Forelimb muscle (tissue), 1 donor: ENCODE data around the gene GRIP2. TPM values are rescaled to one million over a fixed set of nuclear protein-coding genes. Genes with fewer than 3 reads are reported as not detected.

Experiments used
- DNase-seq: peaks from one replicate; pipeline ENCODE4 v3.0.0-alpha.2; 2013; ENCODE audit warnings: low read depth
- polyA plus RNA-seq: library from polyadenylated mRNA; unstranded; fragments of 120-200 nt; gene quantifications from one replicate; pipeline ENCODE4 v1.2.1, GENCODE V29; 2013; ENCODE audit not compliant: insufficient read length

GRIP2 gene
- polyA plus RNA-seq, 1 donor, result 29.3 TPM

DNA sequence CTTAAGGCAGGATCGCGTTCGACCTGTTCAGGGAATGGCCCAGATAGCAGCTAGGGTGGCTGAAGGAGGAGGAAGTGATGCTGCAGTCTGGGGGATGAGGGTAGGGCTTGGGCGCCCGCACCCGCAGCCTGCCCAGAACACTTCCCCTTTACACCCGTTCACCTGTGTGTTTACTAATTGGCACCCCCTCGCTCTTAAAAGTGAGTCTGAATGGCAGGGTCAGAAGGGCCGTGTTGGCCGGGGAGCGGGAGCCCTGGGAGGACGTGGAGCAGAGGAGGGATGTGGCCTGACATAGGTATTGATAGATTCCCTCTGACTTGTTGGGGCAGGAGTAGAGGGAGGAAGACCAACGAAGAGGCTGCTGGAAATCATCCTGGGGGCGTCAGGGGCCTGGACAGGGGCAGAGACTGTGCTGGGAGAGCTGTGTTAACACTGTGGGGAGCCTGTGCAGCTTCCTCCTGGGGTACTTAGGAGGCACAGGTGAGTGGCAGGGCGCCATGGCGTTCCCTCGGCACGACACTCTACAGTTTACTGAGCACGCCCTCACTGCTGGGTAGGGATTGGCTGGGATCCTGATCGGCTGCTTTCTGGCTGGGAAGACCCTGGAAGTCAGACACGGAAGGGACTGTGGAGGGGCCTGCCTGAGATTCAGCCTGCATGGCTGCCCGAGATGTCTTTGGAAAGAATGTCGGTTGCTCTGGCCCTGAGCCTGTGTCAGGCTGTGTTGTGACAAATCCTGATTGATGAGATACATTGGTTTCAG is 86.1 kb downstream of the GRIP2 start:
- DNase-seq, result no peak

DNA sequence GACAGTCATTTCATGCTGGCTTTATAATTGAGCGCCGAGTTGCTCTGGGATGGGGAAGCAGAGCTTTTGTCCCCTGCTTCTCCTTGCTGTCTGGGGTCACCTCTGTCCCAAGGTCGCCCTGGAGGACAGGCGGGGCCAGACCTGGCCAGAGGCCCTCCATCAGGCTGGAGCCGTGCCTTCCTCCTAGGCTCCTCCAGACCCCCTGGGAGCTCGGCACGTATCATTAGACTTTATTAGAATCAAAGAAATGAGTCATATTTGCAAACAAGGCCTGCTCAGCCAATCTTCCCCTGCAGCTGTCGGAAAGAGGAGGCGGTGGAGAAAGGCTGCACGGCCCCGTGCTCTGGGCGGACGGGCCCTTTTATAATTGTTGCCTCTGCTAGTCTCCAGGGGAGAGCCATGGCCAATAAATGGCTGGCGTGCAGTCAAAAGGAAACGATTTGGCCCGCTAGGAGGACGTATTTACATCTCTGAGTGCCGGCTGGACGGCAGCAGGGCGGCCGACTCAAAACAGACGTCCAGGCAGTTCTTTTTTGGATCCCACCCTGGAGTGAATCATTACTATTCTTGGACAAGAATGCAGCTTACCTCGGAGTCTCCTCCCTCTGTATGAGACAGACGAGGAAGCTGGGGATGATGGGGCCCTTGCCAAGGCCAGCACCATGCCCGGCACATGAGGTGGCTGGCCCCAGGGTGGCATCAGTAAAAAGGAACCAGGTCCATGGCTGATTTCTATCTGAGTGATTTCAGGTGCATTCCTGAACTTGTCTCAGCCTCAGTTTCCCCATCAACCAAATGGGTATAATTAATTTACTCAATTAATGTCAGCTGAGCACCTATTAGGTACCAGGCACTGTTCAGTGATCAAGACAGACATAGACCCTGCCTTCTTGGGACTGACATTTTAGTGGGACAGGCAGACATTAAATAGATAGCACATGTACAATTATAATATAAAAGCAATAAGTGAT is 87.1 kb downstream of the GRIP2 start:
- peak; percentile 93 for DNase-seq

DNA sequence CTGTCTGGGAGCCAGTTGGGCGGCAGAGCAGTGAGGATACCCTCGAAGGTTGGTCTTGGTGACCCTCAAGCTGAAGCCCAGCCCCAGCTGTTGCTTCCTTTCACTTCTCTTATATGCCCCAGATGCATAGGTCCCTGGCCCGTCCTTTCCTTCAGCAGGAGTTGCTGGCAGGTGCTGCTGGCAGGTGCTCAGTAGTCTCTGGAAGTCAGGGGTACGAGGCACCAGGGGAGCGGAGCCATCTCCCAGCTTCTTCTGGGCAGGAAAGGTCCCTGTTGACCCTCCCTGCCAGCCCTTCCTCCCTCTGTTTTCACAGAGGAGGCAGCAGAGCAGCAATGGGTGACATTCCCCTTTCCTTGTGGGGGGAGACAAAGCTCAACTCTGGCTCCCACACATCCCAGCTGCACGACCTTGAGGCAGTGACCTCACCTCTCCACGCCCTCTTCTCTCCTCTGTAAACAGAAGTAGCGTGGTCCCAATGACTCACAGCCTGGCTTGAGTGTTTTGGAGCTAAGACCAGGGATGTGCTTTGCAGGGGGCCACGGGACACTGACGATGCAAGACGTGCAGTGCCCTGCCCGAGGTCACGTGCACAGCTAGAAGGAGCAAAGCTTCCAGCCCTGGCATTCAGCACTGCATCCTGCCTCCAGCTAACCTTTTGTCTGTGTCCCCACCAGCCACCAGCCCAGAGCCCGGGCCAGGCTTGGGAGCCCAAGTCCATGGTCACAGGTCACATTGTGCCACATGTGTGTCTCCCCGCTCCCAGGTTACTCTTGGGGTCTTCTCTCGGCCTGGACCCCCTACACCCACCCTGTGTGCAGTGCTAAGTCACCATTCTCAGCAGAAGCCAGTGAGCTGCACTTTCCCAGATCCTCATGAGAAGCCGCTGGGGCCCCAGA is 88.0 kb downstream of the GRIP2 start:
- peak; percentile 75 for DNase-seq

DNA sequence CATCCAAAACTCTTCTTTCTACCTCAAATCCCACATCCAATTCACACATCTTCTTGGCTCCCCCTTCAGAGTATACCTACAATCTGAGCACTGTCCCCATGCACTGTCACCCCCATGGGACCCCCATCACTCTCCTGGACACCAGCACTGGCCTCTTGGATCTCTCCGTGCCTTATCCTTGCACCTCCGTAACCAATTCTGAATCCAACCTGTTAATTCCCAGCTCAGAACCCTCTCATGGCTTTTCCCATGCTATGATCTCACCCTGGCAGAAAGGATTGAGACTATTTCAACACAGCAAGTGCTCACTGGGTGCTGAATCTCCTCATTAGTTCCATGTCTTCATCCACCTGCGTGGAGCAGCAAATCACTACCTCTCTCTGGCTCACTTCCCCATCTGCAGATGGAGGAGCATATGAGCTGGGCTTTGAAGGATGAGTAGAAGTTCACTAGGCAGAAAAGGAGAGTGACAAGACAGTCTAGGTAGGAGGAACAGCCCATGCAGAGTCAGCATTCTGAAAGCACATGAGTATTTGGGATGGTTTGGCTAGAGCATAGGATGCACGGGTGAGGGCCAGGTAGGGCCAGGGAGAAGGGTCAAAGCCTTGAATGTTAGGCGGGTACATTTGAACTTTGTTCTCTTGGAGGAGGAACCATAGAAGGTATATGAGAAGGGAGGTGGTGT is 89.1 kb downstream of the GRIP2 start:
- DNase-seq, result no peak

DNA sequence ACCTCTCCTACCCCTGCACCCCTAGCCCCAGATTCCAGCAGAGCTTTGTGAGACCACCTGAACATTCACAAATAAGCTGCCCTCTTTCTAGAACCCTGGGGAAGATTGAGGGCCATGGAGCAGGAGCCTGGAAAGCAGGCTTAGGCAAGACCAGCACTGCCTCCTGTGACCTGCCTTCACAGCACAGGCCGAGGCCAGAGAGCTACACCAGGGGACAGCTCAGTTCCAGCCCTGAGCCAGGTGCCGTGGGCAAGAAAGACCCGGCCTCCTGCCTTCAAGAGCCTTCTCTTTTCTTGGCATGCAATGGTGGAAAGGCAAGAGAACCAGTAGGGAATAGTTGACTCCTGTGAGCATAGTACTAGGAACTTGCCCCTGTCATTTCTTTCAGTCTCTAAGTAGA is 89.6 kb downstream of the GRIP2 start:
- no peak for DNase-seq

DNA sequence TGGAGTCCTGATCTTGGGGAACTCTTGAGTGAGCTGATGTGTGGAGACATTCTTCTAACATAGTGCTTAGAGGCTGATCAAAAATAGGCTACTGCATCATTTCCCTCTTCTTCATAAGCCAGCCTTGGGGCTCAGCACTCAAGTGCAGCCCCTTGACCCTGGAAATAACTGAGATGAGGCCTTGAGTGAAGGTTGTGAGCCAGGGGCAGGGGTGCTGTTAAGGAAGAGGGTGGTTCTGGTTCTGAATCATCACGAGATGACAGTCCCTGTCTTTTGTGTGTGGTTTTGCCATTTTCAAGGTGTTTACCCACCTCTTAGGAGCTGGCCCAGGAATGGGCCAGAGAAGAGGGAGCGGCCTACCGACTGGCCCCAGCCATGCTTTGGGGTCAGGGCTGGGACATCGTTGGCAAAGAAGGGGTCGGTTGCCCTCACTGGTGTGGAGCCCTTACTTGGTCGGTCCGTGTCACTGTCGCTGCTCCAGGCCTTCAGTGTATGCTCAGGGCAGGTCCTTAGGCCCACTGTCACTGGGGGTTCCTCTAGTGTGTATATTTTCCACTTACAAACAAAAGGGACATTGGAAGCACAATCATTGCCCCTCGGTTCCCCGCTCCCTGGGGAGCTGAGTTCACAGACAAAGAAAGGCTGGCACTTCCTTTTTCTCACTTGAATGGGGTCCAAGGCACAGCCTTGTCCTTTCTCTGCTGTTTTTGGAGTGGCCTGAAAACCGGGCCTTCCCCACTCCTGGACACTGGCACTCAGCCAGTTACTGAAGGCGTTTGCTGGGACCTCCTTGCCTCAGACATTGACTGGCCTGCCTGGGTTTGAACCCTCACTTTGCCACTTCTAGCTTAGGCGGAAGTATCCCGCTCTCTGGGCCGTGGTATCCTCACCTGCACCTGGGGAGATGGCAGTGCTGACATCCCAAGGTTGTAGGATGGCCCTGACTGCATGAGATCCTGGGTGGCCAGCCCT is 91.1 kb downstream of the GRIP2 start:
- no peak for DNase-seq

DNA sequence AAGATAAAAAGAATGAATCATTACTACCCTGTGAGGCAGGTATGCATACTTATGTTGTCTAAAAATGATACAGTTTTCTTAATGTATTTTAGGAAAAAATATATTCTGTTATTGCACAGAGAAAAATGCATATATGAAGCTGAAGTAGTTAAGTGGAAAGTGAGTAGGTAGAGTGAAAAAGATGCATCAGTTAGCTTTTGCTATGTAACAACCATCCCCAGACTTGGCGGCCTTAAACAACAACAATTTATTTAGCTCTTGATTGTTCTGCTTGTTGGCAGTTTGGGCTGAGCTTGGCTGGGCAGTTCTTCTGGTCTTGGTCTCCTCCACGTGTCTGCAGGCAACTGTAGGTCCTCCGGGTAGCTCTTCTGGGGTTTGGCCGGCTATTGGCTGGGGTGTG is 92.1 kb downstream of the GRIP2 start:
- no peak for DNase-seq

DNA sequence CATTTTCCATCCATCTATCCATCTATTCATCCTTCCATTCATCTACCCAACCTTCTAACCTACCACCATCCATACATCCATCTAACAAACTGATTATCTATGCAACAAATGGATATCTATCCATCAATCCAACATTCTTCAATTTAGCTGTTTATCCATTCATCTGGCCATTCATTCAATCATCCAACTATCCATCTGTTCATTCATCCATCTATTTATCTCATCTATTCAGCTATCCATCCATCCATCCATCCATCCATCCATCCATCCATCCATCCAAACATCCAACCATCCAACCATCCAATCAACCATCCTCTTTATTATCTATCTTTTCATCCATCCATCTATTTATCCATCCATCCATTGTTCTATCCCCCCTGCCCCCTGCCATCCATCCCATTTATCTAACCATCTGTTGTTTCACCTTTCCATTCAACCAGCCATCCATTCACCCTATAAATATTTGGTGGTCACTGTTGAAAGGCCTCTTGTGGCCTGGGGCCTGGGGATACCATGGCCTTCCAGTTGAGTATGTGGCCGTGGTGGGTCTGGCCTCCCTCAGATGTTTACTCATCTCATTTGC is 93.1 kb downstream of the GRIP2 start:
- DNase-seq, result no peak

DNA sequence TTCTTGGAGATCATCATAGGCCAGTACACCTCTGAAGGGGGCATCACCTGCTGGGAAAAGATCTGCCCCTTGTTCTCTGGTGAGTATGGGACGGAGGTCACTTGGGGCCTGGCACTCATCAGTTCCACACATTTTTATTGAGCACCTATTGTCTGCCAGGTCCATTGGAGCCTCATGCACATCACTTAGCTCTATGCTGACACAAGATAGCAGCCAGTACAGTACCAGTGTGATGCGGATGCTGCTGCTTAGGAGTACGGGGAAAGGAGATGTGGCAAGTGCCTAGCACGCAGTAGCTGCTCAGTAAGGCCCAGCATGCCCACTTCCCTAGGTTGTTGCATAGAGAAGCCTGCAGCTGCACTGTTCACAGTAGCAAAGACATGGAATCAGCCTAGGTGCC is 94.4 kb downstream of the GRIP2 start:
- DNase-seq, result no peak

DNA sequence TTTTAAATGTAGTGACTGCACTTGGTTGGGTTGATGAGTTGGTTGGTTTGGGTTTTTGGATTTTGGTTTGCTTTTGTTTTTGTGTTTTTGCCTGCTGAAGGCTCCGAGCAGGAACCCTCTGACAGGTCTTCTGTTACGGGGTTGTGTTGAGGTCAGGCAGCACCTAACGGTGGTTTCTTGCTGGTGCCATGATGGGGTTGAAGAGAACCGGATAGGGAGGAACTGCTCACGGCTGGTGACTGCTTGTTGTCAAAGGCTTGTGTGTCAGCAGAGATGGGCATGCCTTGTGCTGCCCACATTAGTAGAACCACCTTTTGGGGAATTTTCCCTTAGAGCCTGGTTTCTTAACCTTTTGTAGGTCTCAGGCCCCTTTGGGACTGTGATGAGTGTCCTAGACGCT is 95.8 kb downstream of the GRIP2 start:
- no peak for DNase-seq

DNA sequence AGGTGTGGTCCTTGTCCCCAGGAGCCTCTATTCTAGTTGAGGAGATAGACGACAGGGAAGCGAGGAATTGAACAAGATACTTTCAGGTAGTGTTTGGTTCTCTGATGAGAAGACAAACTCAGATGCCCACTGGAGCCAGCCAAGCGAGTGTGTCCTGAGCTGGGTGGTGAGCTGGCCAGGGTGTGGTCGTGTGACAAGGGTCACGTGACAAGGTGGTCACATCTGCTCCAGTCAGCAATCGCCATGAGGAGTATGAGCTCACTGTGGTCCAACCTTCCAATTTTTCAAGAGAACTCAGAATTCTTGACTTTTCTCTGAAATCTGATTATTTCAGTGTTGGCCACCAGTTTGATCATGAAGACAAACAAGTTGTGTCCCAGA is 98.2 kb downstream of the GRIP2 start:
- DNase-seq, result no peak

DNA sequence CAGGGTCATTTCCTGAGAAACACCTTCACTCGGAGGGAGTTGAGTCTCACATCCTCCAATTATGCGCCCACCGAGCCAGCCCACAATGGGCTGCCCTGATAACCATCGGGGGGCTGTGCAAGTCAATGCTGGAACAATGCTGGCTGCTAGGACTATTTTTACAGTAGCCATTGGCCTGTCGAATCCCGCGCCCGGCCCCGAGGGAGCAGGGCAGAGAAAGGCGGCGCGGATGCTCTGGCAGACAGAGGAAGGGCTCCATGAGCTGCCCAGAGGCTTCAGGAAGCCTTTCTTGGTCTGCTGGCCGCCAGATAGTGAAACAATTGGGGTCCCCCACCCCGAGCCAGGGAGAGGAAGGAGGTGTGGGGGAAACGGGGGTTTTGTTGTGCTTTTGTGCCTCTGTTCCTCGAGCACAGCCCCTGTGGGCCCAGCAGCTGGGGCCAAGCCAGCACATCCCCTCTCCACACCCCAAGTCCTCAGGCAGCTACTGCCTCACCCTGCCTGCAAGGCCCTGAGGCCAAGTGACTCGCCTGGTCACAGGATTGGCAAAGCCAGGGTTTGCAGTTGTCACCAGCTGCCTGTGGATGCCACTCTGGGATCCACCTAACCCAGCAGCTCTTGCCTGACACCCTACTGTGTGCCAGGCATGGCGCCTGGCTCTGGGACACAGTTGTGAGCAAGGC is 98.8 kb downstream of the GRIP2 start:
- DNase-seq, result no peak

DNA sequence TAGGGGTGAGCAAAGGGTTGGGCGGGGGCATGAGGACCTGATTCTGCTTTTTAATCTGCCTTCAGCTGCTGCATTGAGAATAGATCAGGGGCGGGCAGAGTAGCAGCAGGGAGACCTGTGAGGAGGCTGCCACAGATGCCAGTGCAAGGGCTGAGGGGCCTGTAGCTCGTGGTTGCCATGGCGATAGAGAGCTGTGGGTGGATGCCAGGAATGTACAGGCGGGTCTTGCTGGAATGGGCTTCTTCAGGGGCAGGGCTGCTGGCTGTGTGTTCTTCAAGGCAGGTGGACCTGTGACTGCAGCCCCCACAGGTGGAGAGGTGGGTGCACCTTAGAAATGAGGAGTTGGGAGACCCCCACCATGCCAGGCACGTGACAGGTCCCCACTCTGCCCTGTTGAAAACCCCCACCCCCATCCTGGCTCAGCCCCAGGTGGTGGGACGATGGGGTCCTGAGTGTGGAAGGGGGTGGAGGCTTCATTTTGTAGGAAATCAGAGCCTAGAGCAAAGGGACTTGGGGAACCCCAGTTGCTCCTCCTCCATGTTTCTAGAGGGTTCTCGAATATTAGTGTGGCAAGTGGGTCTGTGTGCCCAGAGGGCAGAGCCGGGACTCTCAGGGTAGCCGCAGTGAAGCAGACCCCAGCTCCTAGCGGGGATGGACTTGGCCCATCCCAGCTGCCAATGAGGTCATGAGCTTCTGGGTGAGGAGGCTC is 99.5 kb downstream of the GRIP2 start:
- no peak for DNase-seq

DNA sequence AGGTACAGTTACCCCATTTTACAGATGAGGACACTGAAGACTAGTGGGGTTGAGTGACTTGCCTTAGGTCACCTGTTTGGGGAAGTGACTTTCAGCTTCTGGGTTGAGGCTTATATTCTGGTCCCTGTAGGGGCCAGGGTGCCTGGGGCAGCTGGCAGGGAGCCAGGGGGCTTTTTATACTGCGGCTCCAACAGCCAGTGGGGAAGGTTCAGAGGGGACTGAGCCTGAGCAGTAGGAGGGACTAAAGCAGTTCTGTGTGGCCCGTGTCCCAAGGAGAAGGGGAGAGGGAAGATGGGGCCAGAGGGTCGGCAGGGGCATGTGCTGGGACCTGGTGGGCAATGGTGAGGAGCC is 100.0 kb downstream of the GRIP2 start:
- no peak for DNase-seq

DNA sequence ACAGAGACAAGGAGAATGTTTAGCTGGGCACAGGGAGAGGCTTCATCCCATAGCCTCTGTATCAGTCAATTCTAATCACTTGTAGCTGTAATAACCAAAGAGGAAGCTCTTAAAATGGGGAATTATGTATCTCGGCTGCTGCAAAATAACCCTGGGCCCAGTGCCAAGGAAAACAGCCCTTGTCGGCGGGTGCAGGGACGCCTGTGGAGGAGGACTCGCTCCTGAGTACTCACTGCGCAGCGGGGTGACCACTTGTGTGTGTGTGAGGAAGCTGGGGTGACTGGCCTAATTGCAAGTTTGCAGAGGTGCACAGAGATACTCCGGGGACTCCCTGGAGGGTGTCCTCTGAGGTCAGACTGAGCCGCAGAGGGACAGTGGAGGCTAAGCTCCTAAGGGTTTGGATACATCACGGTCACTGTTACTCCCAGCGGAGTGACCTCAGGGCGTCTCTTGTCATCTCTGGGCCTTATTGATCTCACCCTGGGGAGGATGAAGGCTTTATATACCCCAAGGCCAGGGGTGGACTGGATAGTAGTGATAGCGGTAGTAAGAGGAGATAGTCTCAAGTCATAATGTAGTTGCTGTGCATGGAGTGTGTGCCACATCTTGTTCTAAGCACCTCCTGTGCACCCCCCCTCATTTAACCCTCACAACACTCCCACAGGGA is 100.5 kb downstream of the GRIP2 start:
- no peak for DNase-seq
